CD4-positive, alpha-beta T cell (primary cell): Measurements from ENCODE around the gene SIL1. TPM values are rescaled to one million over a fixed set of nuclear protein-coding genes. Genes with fewer than 3 reads are reported as not detected.

Source experiments
- ATAC-seq: fragments of 200-7000 bp; cut with Tn5 transposase; one replicate; pipeline ENCODE4 v1.10.0; 2022; ENCODE audit warnings: mild to moderate bottlenecking; ENCODE audit not compliant: poor library complexity
- CTCF ChIA-PET: fragments of 350-600 bp; sonication (Branson Sonifier 250); formaldehyde crosslinking; loops from one replicate; lab custom pipeline; 2021; ENCODE audit warnings: antibody characterized with exemption, inconsistent platforms; lab: Charles Lee
- POLR2A ChIA-PET: fragments of 350-600 bp; sonication (Branson Sonifier 250); formaldehyde crosslinking; loops from one replicate; lab custom pipeline; 2021; ENCODE audit warnings: antibody characterized with exemption, inconsistent platforms; lab: Charles Lee
- DNase-seq, 14 experiments: peaks; one replicate each; pipeline ENCODE4 v3.0.0-alpha.2; 2013 to 2020; ENCODE audit warnings: mixed read lengths in 2 of 14
- H3K27ac ChIP-seq, 2 donors: one replicate each; pipeline versions ENCODE4 v1.5.1 to v1.7.0; 2013; ENCODE audit warnings: low read length in 2 of 2, low read depth in 1 of 2, mild to moderate bottlenecking in 1 of 2
- H3K27me3 ChIP-seq, 2 experiments: 1 replicate in 1 of 2; 2 replicates in 1 of 2; pipeline versions ENCODE4 v1.6.1 to v1.7.0; 2013; ENCODE audit warnings: low read length in 2 of 2, control low read depth in 1 of 2, mild to moderate bottlenecking in 1 of 2, moderate library complexity in 1 of 2; ENCODE audit not compliant: insufficient read depth in 2 of 2, control insufficient read depth in 1 of 2
- H3K36me3 ChIP-seq: one replicate; pipeline ENCODE4 v1.6.1; 2013; ENCODE audit warnings: low read length, control low read depth; ENCODE audit not compliant: insufficient read depth
- H3K4me1 ChIP-seq: one replicate; pipeline ENCODE4 v1.6.1; 2013; ENCODE audit warnings: low read length, control low read depth; ENCODE audit not compliant: insufficient read depth
- H3K4me3 ChIP-seq: one replicate; pipeline ENCODE4 v1.5.1; 2013; ENCODE audit warnings: mild to moderate bottlenecking, low read length, moderate library complexity
- H3K9me3 ChIP-seq, 2 experiments: 1 replicate in 1 of 2; 2 replicates in 1 of 2; pipeline versions ENCODE4 v1.6.1 to v1.7.0; 2013; ENCODE audit warnings: low read length in 2 of 2, mild to moderate bottlenecking in 2 of 2, control low read depth in 1 of 2, moderate library complexity in 1 of 2; ENCODE audit not compliant: control insufficient read depth in 1 of 2, insufficient read depth in 1 of 2
- H3K27ac Mint-ChIP-seq: one replicate; pipeline ENCODE4 v1.8.0; 2020; ENCODE audit warnings: mixed read lengths
- H3K27me3 Mint-ChIP-seq: one replicate; pipeline ENCODE4 v1.8.0; 2021; ENCODE audit warnings: mixed read lengths
- H3K36me3 Mint-ChIP-seq: one replicate; pipeline ENCODE4 v1.8.0; 2021; ENCODE audit warnings: low read depth, mixed read lengths
- H3K4me1 Mint-ChIP-seq: one replicate; pipeline ENCODE4 v1.8.0; 2021; ENCODE audit warnings: low read depth, mixed read lengths
- H3K4me3 Mint-ChIP-seq: one replicate; pipeline ENCODE4 v1.8.0; 2020; ENCODE audit warnings: mild to moderate bottlenecking, mixed read lengths
- H3K9me3 Mint-ChIP-seq: one replicate; pipeline ENCODE4 v1.8.0; 2020; ENCODE audit warnings: mixed read lengths
- intact Hi-C, 2 experiments: fragments of 100-400 bp; cut with DNase I in 1 of 2; cut with micrococcal nuclease in 1 of 2; formaldehyde crosslinking; loops; one replicate each; pipeline versions ENCODE4 v1.15.1 to v1.9.0; 2023 to 2025; cut with DNase I, micrococcal nuclease
- total RNA-seq, 174 experiments: library from RNA in 2 of 174; stranded (reverse) in 2 of 174; gene quantifications; one replicate each; pipeline ENCODE4 v1.2.3 and lab custom pipeline; 2021 to 2026
- TF ChIP-seq, protein P1 (sequence below): fragments of 200-600 bp; IDR thresholded peaks from one replicate; pipeline ENCODE4 v1.8.0; 2022; ENCODE audit warnings: antibody characterized with exemption, mild to moderate bottlenecking

The SIL1 gene
- total RNA-seq, 2 experiments from 2014 or later, result 5.6 to 9.2 TPM

- no peak for ATAC-seq
- no peak for DNase-seq
- Mint-ChIP-seq H3K4me1 (no peaks in the 10 kb centered on the region), H3K36me3 (no peaks in the 10 kb centered on the region), H3K9me3 (no peaks in the 10 kb centered on the region), H3K27me3 (no peaks in the 10 kb centered on the region), H3K27ac (no peak overlapping the region), H3K4me3 (no peak overlapping the region)
- no peak overlapping the region for H3K4me3 ChIP-seq
- ChIA-PET CTCF (no interaction called here), POLR2A (no interaction called here)
- H3K36me3 ChIP-seq, result no peaks in the 10 kb centered on the region
- intact Hi-C loops, result no loop called here
- no peaks in the 10 kb centered on the region for H3K27me3 ChIP-seq
- TF ChIP-seq, protein P1, sequence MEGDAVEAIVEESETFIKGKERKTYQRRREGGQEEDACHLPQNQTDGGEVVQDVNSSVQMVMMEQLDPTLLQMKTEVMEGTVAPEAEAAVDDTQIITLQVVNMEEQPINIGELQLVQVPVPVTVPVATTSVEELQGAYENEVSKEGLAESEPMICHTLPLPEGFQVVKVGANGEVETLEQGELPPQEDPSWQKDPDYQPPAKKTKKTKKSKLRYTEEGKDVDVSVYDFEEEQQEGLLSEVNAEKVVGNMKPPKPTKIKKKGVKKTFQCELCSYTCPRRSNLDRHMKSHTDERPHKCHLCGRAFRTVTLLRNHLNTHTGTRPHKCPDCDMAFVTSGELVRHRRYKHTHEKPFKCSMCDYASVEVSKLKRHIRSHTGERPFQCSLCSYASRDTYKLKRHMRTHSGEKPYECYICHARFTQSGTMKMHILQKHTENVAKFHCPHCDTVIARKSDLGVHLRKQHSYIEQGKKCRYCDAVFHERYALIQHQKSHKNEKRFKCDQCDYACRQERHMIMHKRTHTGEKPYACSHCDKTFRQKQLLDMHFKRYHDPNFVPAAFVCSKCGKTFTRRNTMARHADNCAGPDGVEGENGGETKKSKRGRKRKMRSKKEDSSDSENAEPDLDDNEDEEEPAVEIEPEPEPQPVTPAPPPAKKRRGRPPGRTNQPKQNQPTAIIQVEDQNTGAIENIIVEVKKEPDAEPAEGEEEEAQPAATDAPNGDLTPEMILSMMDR, result no peak
- no peak overlapping the region for H3K27ac ChIP-seq
- H3K9me3 ChIP-seq, result no peaks in the 10 kb centered on the region
- no peaks in the 10 kb centered on the region for H3K4me1 ChIP-seq
These were observed 60.5 kb downstream of the SIL1 start for GRCh38 chr5:139137697-139138096.

DNA sequence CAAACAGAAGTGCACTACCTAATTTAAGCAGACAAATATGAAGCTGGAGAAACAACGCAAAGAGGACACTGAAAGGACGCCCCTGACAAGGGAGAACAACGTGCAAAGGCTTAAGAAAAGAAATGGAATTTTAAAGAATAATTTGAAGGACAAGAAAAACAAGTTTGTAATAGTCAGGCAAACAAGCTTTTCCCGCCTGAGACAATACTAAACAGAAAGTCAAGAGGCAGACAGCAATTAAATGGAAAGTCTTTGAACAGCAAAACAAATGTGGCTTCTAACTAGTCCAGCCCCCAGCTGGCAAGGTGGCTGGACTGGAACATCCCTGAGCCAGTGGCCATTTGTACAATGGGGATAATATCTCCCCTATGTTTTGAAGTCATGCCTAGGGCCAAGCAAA, 63.3 kb downstream of the SIL1 start:
- H3K9me3 Mint-ChIP-seq, result no peaks in the 10 kb centered on the region
- no peak overlapping the region for H3K27ac ChIP-seq
- ATAC-seq (no peak), DNase-seq (no peak)
- intact Hi-C loops, result no loop called here
- TF ChIP-seq, protein P1, result no peak
- H3K36me3 Mint-ChIP-seq, result no peaks in the 10 kb centered on the region
- CTCF ChIA-PET, result no interaction called here
- H3K9me3 ChIP-seq, result no peaks in the 10 kb centered on the region
- H3K27ac Mint-ChIP-seq, result no peak overlapping the region
- no peak overlapping the region for H3K4me3 ChIP-seq
- H3K36me3 ChIP-seq, result no peaks in the 10 kb centered on the region
- no peaks in the 10 kb centered on the region for H3K4me1 ChIP-seq
- no peaks in the 10 kb centered on the region for H3K27me3 ChIP-seq
- no peak overlapping the region for H3K4me3 Mint-ChIP-seq
- POLR2A ChIA-PET, result no interaction called here
- no peaks in the 10 kb centered on the region for H3K27me3 Mint-ChIP-seq
- H3K4me1 Mint-ChIP-seq, result no peaks in the 10 kb centered on the region

GRCh38 chr5:139133282-139133681, 64.9 kb downstream of the SIL1 start:
- Mint-ChIP-seq H3K4me1 (no peaks in the 10 kb centered on the region), H3K9me3 (no peaks in the 10 kb centered on the region), H3K27me3 (no peaks in the 10 kb centered on the region), H3K27ac (no peak overlapping the region), H3K36me3 (no peaks in the 10 kb centered on the region), H3K4me3 (no peak overlapping the region)
- no peak for DNase-seq
- Histone ChIP-seq H3K27me3 (no peaks in the 10 kb centered on the region), H3K4me1 (no peaks in the 10 kb centered on the region), H3K4me3 (no peak overlapping the region), H3K27ac (no peak overlapping the region), H3K9me3 (no peaks in the 10 kb centered on the region), H3K36me3 (no peaks in the 10 kb centered on the region)
- ChIA-PET CTCF (no interaction called here), POLR2A (no interaction called here)
- intact Hi-C loops, result no loop called here
- no peak for ATAC-seq
- TF ChIP-seq, protein P1, result no peak
